Lower lobe of right lung (tissue), 2 donors: ENCODE data around the gene IFNA8. TPM values are rescaled to one million over a fixed set of nuclear protein-coding genes. Genes with fewer than 3 reads are reported as not detected.

Experiments
- ATAC-seq, 2 donors: fragments of 200-7000 bp; cut with Tn5 transposase; one replicate each; pipeline ENCODE4 v1.9.1; 2020 to 2022; ENCODE audit warnings: mild to moderate bottlenecking in 2 of 2, moderate library complexity in 2 of 2
- DNase-seq: peaks from one replicate; pipeline ENCODE4 v3.0.0-alpha.2; 2020
- H3K27ac ChIP-seq: fragments of 200-600 bp; one replicate; pipeline ENCODE4 v1.8.0; 2022
- H3K27me3 ChIP-seq: fragments of 200-600 bp; one replicate; pipeline ENCODE4 v1.8.0; 2022; ENCODE audit warnings: low read depth
- H3K36me3 ChIP-seq: fragments of 200-600 bp; one replicate; pipeline ENCODE4 v1.8.0; 2022; ENCODE audit warnings: mild to moderate bottlenecking
- H3K4me1 ChIP-seq: fragments of 200-600 bp; one replicate; pipeline ENCODE4 v1.8.0; 2022
- H3K4me3 ChIP-seq: fragments of 200-600 bp; one replicate; pipeline ENCODE4 v1.8.0; 2022; ENCODE audit warnings: mild to moderate bottlenecking
- H3K9me3 ChIP-seq: fragments of 200-600 bp; one replicate; pipeline ENCODE4 v1.8.0; 2022
- CTCF ChIP-seq: fragments of 200-600 bp; IDR thresholded peaks from one replicate; pipeline ENCODE4 v1.8.0; 2022; ENCODE audit warnings: antibody characterized with exemption, mild to moderate bottlenecking
- intact Hi-C: fragments of 100-400 bp; cut with DNase I; formaldehyde crosslinking; loops from one replicate; pipeline ENCODE4 v1.11.0; 2022
- total RNA-seq: library from RNA; stranded (reverse); fragmentation: NEBNext Ultra II Directional; extraction: Animal tissue kit (Norgen Biotek cat#: 25700); gene quantifications from one replicate; pipeline ENCODE4 v1.2.1, GENCODE V29; 2021
- donor health status: DM: no; HTN: yes; CAD: no; lungs with severe emphysema.

Gene IFNA8
- total RNA-seq, 1 donor from 2014 or later, result not detected

GRCh38 chr9:21399956-21400355 is 9.0 kb upstream of the IFNA8 start:
- no peaks in the 10 kb centered on the region for H3K36me3 ChIP-seq
- no peak for TF ChIP-seq CTCF
- H3K9me3 ChIP-seq, result no peaks in the 10 kb centered on the region
- H3K4me1 ChIP-seq, result peaks cover 21% of the 10 kb centered on the region
- intact Hi-C loops, result loop anchor here (10.0 kb wide), 1 partner anchor 75 kb away; no protein-coding TSS in a partner anchor
- H3K27me3 ChIP-seq, result peaks cover 55% of the 10 kb centered on the region
- ATAC-seq (no peak), DNase-seq (no peak)
- H3K27ac ChIP-seq, result no peak overlapping the region
- no peak overlapping the region for H3K4me3 ChIP-seq

- peaks cover 10% of the 10 kb centered on the region for H3K4me1 ChIP-seq
- TF ChIP-seq CTCF, result peak; percentile 7
- intact Hi-C loops, result no loop called here
- peak overlapping the region; percentile 40 for H3K4me3 ChIP-seq
- DNase-seq (no peak), ATAC-seq (peak; percentile 48 to 62)
- H3K36me3 ChIP-seq, result no peaks in the 10 kb centered on the region
- no peak overlapping the region for H3K27ac ChIP-seq
- H3K27me3 ChIP-seq, result peaks cover 35% of the 10 kb centered on the region
- H3K9me3 ChIP-seq, result no peaks in the 10 kb centered on the region
Observed at GRCh38 chr9:21402386-21403251, 6.3 kb upstream of the IFNA8 start.

GRCh38 chr9:21404146-21404545 is 4.8 kb upstream of the IFNA8 start:
- TF ChIP-seq CTCF, result no peak
- no peaks in the 10 kb centered on the region for H3K36me3 ChIP-seq
- no peak overlapping the region for H3K4me3 ChIP-seq
- intact Hi-C loops, result no loop called here
- no peak overlapping the region for H3K27ac ChIP-seq
- H3K4me1 ChIP-seq, result peaks cover 10% of the 10 kb centered on the region
- H3K9me3 ChIP-seq, result no peaks in the 10 kb centered on the region
- ATAC-seq (no peak), DNase-seq (no peak)
- peaks cover 32% of the 10 kb centered on the region for H3K27me3 ChIP-seq

GRCh38 chr9:21412107-21412506 is 3.2 kb downstream of the IFNA8 start:
- H3K9me3 ChIP-seq, result no peaks in the 10 kb centered on the region
- no peaks in the 10 kb centered on the region for H3K4me1 ChIP-seq
- H3K27ac ChIP-seq, result no peak overlapping the region
- intact Hi-C loops, result no loop called here
- H3K36me3 ChIP-seq, result no peaks in the 10 kb centered on the region
- H3K4me3 ChIP-seq, result no peak overlapping the region
- no peaks in the 10 kb centered on the region for H3K27me3 ChIP-seq
- TF ChIP-seq CTCF, result no peak
- ATAC-seq (no peak), DNase-seq (no peak)

- Histone ChIP-seq H3K4me3 (no peak overlapping the region), H3K4me1 (no peaks in the 10 kb centered on the region), H3K36me3 (no peaks in the 10 kb centered on the region), H3K27me3 (no peaks in the 10 kb centered on the region), H3K27ac (no peak overlapping the region), H3K9me3 (no peaks in the 10 kb centered on the region)
- TF ChIP-seq CTCF, result no peak
- ATAC-seq (peak; percentile 49 to 53), DNase-seq (no peak)
- intact Hi-C loops, result no loop called here
Observed at GRCh38 chr9:21413151-21413550, 4.2 kb downstream of the IFNA8 start.
